Measurements from ENCODE around the gene COPS8.

The COPS8 gene

DNA sequence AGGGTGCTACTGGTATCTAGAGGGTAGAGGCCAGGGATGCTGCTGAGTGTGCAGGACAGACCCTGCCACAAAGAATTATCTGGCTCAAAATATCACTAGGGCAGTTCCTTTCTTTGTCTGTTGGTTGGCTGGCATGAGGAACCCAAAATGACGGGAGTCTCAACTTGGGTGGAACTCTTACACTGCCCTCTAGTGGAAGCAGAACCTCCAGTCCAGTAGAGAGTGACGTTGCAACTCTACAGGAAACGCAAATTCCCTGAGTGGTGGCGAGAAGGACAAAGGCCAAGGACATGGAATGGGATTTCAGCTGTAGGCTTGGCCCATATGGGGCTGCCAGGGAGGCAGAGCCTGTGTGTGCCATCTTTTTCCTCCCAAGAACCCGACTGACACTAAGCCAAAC lies 47.1 kb downstream of the COPS8 start:
- peak; percentile 1 for DNase-seq

- DNase-seq = no peak
Measured at GRCh38 chr2:237134321-237135230, 48.9 kb downstream of the COPS8 start.

- no peak for DNase-seq
Measured at GRCh38 chr2:237136824-237137223, 51.1 kb downstream of the COPS8 start.

DNA sequence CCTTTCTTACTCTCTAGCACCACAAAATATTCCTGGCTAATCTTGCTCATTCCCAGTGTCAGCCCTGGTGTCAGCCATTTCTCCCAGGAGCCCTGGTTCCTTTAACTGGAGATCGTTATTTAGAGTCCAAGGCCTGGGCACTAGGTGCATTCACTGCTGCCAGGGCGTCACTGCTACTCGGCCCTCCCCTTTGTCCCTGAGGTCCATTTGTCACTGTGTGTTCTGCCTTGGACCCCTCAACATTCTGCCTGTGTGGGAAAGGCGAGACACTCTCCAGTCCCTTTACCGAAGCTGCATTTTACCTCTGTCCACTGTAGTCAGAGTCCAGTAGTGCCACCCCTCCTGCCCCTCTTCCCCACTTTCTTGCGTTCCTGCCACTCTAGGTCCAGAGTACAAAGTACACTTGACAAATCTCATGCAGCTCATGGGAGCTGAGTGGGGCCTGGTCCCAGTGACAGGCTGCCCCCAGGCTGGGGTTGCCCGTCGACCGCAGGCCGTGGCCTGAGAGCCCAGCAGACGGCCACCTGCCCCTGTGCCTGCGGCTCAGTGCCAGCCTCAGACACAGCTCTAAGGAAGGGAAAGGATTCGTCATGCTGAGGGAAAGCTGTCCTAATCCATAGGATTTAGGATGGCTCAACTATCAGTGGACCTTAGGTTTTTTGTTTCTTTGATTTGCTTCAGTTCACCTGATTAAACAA lies 52.1 kb downstream of the COPS8 start:
- no peak for DNase-seq

GRCh38 chr2:237139123-237139675 lies 53.5 kb downstream of the COPS8 start:
- DNase-seq = no peak

GRCh38 chr2:237140689-237141285 lies 55.1 kb downstream of the COPS8 start:
- no peak for DNase-seq

- no peak for DNase-seq
Measured at GRCh38 chr2:237141571-237142051, 55.9 kb downstream of the COPS8 start.

GRCh38 chr2:237143118-237143517 lies 57.4 kb downstream of the COPS8 start:
- DNase-seq = no peak

- no peak for DNase-seq
Measured at GRCh38 chr2:237143676-237144440, 58.2 kb downstream of the COPS8 start.

DNA sequence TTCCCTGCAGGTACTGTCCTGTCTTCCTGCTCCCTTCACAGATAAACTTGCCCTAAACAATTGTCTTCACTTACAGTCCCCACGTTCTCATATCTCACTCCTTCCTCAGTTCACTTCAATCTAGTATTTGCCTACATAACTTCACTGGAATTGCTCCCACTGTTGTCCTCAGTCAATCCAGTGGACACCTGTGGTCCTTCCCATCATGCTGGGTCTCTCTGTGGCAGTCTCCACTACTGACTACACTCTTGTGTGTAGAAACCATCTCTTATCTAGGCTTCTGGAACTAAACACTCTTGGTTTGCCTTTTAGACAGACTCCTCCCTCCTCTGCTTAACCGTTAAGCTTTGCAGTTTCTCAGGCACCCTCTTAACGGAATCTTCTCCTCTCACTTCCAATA lies 58.8 kb downstream of the COPS8 start:
- DNase-seq = no peak

- no peak for DNase-seq
Measured at GRCh38 chr2:237147317-237147716, 61.6 kb downstream of the COPS8 start.

- DNase-seq = no peak
Measured at GRCh38 chr2:237148624-237149023, 62.9 kb downstream of the COPS8 start.

GRCh38 chr2:237149425-237149824 lies 63.7 kb downstream of the COPS8 start:
- DNase-seq = no peak

Data from NCI-H2171 treated with DMSO at 0.1 percent for 48 hours (cell line).